Right lobe of liver (tissue), 6 donors: ENCODE measurements around the gene NEB. TPM values are rescaled to one million over a fixed set of nuclear protein-coding genes. Genes with fewer than 3 reads are reported as not detected.
"Not testable (repeated sequence)": the region's sequence is repeated elsewhere in the genome, so short reads cannot be mapped to it uniquely, and the experiment has no call there.

ENCODE experiments used
- ATAC-seq, 4 donors: fragments of 200-7000 bp; cut with Tn5 transposase; one replicate each; pipeline ENCODE4 v1.9.1; 2020; ENCODE audit warnings: mild to moderate bottlenecking in 4 of 4, moderate library complexity in 4 of 4
- DNase-seq, 3 donors: peaks; one replicate each; pipeline ENCODE4 v3.0.0-alpha.2; 2020
- H3K27ac ChIP-seq, 3 donors: fragments of 200-600 bp; one replicate each; pipeline ENCODE4 v1.8.0; 2022
- H3K27me3 ChIP-seq, 2 donors: fragments of 200-600 bp; one replicate each; pipeline ENCODE4 v1.8.0; 2022
- H3K36me3 ChIP-seq, 4 donors: fragments of 200-600 bp; sonication (generic) in 1 of 4; one replicate each; pipeline versions ENCODE4 v1.5.1 to v1.8.0; 2017 to 2022; ENCODE audit warnings: control low read depth in 1 of 4
- H3K4me1 ChIP-seq, 4 donors: fragments of 200-600 bp; sonication (generic) in 1 of 4; one replicate each; pipeline versions ENCODE4 v1.5.1 to v1.8.0; 2017 to 2022; ENCODE audit warnings: control low read depth in 1 of 4
- H3K4me3 ChIP-seq, 3 donors: fragments of 200-600 bp; one replicate each; pipeline ENCODE4 v1.8.0; 2022
- H3K9me3 ChIP-seq, 4 donors: fragments of 200-600 bp; sonication (generic) in 1 of 4; one replicate each; pipeline versions ENCODE4 v1.5.1 to v1.8.0; 2017 to 2022; ENCODE audit warnings: control low read depth in 1 of 4
- CTCF ChIP-seq, 4 donors: fragments of 200-600 bp in 3 of 4; fragments of 450-650 bp in 1 of 4; IDR thresholded peaks; one replicate each; pipeline versions ENCODE4 v1.5.1 to v1.8.0; 2016 to 2022; ENCODE audit warnings: antibody characterized with exemption in 4 of 4, mild to moderate bottlenecking in 2 of 4
- POLR2A ChIP-seq: fragments of 450-650 bp; IDR thresholded peaks from one replicate; pipeline ENCODE4 v1.6.1; 2017; ENCODE audit warnings: antibody characterized with exemption, mild to moderate bottlenecking
- WGBS: methylation state at CpG from one replicate; pipeline ENCODE4 v1.1.6; 2018; ENCODE audit warnings: low coverage, low lambda C conversion rate; ENCODE audit not compliant: insufficient coverage; ENCODE audit errors: missing lambda C conversion rate; 5-methylcytosine and 5-hydroxymethylcytosine counted together
- intact Hi-C, 2 donors: fragments of 100-400 bp; cut with DNase I; formaldehyde crosslinking; loops; one replicate each; pipeline versions ENCODE4 v1.11.2 to v1.14.1; 2022
- total RNA-seq, 6 experiments: library from RNA; depleted of rRNA in 2 of 6; stranded (reverse); fragments of >200 nt in 2 of 6; fragmentation: NEBNext Ultra II Directional in 3 of 6; extraction: Animal tissue kit (Norgen Biotek cat#: 25700) in 3 of 6; gene quantifications; one replicate each; pipeline versions ENCODE4 v1.1.0 to v1.2.4, GENCODE V29; 2016 to 2023
- donor health status: DM: no; HTN: yes; CAD: no.
- donor health status: DM: no; HTN: no; CAD: no.
- donor health status: DM: no; HTN: no; CAD: no.
- donor health status: DM: no; HTN: yes; CAD: no.
- donor health status: DM: no; HTN: yes; CAD: no.

The NEB gene
- total RNA-seq, 6 experiments from 2014 or later: 1.3 to 23.1 (median 9.2) TPM

- DNase-seq (no peak), ATAC-seq (no peak)
- H3K27me3 ChIP-seq: no peaks in the 10 kb centered on the region
- no peaks in the 10 kb centered on the region for H3K36me3 ChIP-seq
- H3K9me3 ChIP-seq: no peaks in the 10 kb centered on the region
- no peak overlapping the region for H3K27ac ChIP-seq
- TF ChIP-seq CTCF (IDR thresholded peaks at IDR 0.05) (no peak), POLR2A (no peak)
- WGBS: 100% methylated on average over 3 of the region's 3 CpGs
- no peaks in the 10 kb centered on the region for H3K4me1 ChIP-seq
- H3K4me3 ChIP-seq: no peak overlapping the region
- intact Hi-C loops: no loop called here
These were observed 83.8 kb downstream of the NEB start for GRCh38 chr2:151650456-151650855.

GRCh38 chr2:151649966-151650365, 84.3 kb downstream of the NEB start:
- 97% methylated on average over 3 of the region's 3 CpGs for WGBS
- no peak overlapping the region for H3K4me3 ChIP-seq
- no peak for ATAC-seq
- H3K36me3 ChIP-seq: no peaks in the 10 kb centered on the region
- H3K4me1 ChIP-seq: no peaks in the 10 kb centered on the region
- no peaks in the 10 kb centered on the region for H3K9me3 ChIP-seq
- TF ChIP-seq CTCF (IDR thresholded peaks at IDR 0.05): no peak
- TF ChIP-seq POLR2A: no peak
- no peak for DNase-seq
- no peak overlapping the region for H3K27ac ChIP-seq
- intact Hi-C loops: no loop called here
- no peaks in the 10 kb centered on the region for H3K27me3 ChIP-seq

- intact Hi-C loops: no loop called here
These were observed 84.9 kb downstream of the NEB start for GRCh38 chr2:151649400-151649799.

GRCh38 chr2:151646512-151646911, 87.8 kb downstream of the NEB start:
- H3K4me1 ChIP-seq, DNase-seq, intact Hi-C loops, H3K27me3 ChIP-seq, H3K36me3 ChIP-seq, ATAC-seq, H3K9me3 ChIP-seq, H3K27ac ChIP-seq, H3K4me3 ChIP-seq: not testable (repeated sequence)
- WGBS: 72% methylated on average over 4 of the region's 4 CpGs

More at GRCh38 chr2:151649400-151649799, 84.9 kb downstream of the NEB start:
- Histone ChIP-seq H3K27ac (no peak overlapping the region), H3K4me3 (no peak overlapping the region), H3K4me1 (no peaks in the 10 kb centered on the region), H3K36me3 (no peaks in the 10 kb centered on the region), H3K9me3 (no peaks in the 10 kb centered on the region), H3K27me3 (no peaks in the 10 kb centered on the region)
- no peak for ATAC-seq
- DNase-seq: no peak
- no peak for TF ChIP-seq CTCF (IDR thresholded peaks at IDR 0.05)
- TF ChIP-seq POLR2A: no peak
- 48% methylated on average over 1 of the region's 1 CpG for WGBS

GRCh38 chr2:151644580-151644979, 89.7 kb downstream of the NEB start:
- DNase-seq: no peak
- Histone ChIP-seq H3K9me3 (no peaks in the 10 kb centered on the region), H3K4me1 (no peaks in the 10 kb centered on the region), H3K27me3 (no peaks in the 10 kb centered on the region), H3K27ac (no peak overlapping the region), H3K36me3 (no peaks in the 10 kb centered on the region), H3K4me3 (no peak overlapping the region)
- 90% methylated on average over 2 of the region's 2 CpGs for WGBS
- no peak for ATAC-seq
- TF ChIP-seq CTCF (IDR thresholded peaks at IDR 0.05) (no peak), POLR2A (no peak)
- intact Hi-C loops: no loop called here

GRCh38 chr2:151641895-151642294, 92.4 kb downstream of the NEB start:
- intact Hi-C loops, H3K27me3 ChIP-seq, H3K27ac ChIP-seq, DNase-seq, H3K36me3 ChIP-seq, H3K9me3 ChIP-seq, H3K4me3 ChIP-seq, ATAC-seq: not testable (repeated sequence)
- H3K4me1 ChIP-seq: peaks cover 0 to 15% (median 4%) of the 10 kb centered on the region in 4 donors
- WGBS: 69% methylated on average over 2 of the region's 2 CpGs
